ENCODE results near the gene ATP2B2.

ATP2B2 gene

GRCh38 chr3:10447110-10447509, 58.3 kb downstream of the ATP2B2 start:
- DNase-seq = no peak

- DNase-seq = peak; percentile 16
Measured at GRCh38 chr3:10445561-10446175, 59.7 kb downstream of the ATP2B2 start.

GRCh38 chr3:10444511-10444910, 60.9 kb downstream of the ATP2B2 start:
- no peak for DNase-seq

DNA sequence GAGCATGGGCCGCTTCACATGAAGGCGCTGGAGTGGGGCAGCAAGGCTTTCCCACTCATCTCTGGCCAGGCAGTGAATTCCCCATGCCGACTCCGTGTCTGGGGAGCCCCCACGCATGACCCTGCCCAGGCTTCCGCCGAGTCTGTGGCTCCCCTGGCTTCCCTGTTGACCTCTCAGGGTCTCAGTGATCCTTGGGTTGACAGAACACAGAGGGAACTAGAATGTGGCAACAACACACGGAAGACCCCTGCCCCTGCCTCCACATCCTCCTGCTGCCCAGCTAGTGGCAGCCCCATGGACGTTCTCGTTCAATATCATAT, 61.3 kb downstream of the ATP2B2 start:
- DNase-seq = no peak

- no peak for DNase-seq
Measured at GRCh38 chr3:10443272-10444109, 61.9 kb downstream of the ATP2B2 start.

- DNase-seq = peak; percentile 79
Measured at GRCh38 chr3:10442151-10442795, 63.1 kb downstream of the ATP2B2 start.

DNA sequence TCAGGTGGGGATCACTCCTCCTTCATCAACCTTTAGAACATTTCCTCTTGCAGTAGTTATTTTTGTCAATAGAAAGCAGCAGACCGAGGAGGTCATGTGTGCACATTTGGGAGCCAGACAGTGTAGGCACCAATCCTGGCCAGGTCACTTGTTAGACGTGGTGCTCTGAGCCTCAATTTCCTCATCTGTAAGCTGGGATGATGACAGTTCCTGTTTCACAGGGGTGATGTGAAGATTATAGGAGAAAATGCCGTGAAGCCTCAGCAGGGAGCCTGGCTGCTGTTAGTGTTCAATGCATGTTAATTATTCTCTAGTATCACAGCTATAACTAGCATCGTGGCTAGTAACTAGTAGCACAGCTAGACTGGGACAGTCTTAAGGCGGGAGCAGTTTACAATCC, 64.7 kb downstream of the ATP2B2 start:
- no peak for DNase-seq

DNA sequence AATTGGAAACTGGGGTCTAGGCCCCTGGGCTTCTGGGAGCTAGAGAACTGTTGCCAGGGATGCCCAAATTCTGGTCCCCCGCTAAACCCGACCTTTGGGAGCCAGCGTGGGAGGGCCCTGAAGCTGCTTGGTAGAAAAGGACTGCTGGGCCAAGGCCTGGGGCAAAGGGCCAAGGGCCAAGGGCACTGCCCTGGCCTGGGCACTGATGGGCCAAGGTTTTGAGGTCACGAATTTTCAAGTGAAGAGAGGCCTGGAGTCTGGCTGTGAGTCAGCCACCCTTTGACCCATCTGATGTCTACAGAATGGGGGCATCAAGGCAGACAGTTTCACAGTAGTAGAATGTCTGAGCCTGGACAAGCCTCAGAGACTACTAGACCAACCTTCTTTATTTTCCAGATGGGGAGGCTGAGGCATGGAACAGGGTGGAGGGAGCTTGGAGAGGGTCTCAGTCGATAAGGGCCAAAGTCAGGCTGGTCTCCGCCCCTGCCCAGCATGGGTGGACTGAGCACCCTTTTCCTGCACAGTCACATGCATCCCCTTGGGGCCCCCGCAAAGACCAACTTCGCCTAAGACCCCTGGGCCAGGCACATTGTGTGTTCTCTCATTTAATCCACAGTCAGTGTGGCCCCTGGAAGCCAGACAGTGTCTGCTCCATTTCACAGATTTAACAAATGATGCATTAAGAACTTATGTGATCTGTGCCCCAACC, 66.3 kb downstream of the ATP2B2 start:
- DNase-seq = no peak

DNA sequence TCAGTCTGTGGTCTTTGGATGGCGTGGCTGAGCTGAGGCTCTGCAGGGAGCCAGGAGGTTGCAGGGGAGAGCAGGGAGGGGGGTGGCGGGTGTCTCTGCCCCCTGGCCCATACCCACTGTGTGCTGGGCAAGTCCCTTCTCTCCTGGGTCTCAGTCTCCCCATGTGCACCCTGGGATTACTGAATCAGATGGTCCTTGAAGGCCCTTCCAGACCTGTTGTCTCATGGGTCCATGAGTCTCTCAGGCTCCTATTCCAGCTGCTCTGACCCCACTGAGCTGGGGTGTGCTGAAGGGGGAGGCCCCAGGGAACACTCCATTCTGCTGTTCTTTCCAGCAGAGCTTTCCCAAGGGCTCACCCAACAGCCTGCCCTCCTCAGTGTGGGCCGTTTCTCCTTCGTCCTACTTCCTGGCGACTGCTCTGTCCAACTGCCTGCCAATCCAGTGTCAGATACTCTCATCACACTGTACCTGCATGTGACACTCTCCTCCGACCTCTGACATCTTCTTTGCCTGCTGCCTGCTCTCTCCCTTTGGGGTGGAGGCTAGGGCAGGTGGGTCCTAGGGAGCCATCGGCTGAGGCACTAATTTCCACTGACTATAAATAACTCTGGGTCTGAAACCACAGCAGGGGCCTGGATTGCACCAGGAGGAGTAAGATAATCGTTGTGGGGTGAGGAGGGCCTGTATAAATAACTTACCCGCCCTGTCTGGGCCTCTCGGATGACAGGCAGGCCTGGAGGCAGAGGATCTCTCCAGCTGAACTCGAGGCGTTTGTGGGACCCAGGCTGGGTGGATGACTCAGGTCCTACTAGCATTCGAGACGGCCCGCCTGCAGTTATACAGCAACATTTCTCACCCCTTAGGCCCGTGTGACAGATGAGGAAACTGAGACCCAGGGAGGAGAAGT, 67.1 kb downstream of the ATP2B2 start:
- DNase-seq = peak; percentile 87

- peak; percentile 69 for DNase-seq
Measured at GRCh38 chr3:10437272-10437994, 68.0 kb downstream of the ATP2B2 start.

- DNase-seq = no peak
Measured at GRCh38 chr3:10435850-10436249, 69.5 kb downstream of the ATP2B2 start.

GRCh38 chr3:10434938-10435336, 70.4 kb downstream of the ATP2B2 start:
- DNase-seq = no peak

- DNase-seq = no peak
Measured at GRCh38 chr3:10434144-10434937, 71.0 kb downstream of the ATP2B2 start.

DNA sequence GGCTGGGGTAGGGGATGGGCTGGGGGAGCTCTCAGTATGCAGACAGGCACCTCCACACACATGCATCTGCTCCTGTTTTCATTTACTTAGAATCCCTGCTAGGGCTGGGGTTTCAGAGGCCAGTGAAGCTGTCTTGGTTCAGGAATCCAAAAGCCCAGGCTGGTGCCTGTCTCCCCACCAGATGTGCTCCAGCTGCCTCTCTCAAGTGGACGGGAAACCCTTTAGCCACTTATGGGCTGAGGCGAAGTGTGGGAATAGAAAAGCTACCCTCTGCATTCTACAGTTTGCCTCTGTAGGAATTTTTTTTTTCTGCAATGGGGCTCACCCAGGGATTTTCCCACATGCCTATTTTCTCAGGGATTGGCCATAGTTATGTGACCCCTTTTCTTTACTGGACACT, 72.5 kb downstream of the ATP2B2 start:
- no peak for DNase-seq

- DNase-seq = no peak
Measured at GRCh38 chr3:10432156-10432845, 73.1 kb downstream of the ATP2B2 start.

GRCh38 chr3:10430805-10431204, 74.6 kb downstream of the ATP2B2 start:
- no peak for DNase-seq

DNA sequence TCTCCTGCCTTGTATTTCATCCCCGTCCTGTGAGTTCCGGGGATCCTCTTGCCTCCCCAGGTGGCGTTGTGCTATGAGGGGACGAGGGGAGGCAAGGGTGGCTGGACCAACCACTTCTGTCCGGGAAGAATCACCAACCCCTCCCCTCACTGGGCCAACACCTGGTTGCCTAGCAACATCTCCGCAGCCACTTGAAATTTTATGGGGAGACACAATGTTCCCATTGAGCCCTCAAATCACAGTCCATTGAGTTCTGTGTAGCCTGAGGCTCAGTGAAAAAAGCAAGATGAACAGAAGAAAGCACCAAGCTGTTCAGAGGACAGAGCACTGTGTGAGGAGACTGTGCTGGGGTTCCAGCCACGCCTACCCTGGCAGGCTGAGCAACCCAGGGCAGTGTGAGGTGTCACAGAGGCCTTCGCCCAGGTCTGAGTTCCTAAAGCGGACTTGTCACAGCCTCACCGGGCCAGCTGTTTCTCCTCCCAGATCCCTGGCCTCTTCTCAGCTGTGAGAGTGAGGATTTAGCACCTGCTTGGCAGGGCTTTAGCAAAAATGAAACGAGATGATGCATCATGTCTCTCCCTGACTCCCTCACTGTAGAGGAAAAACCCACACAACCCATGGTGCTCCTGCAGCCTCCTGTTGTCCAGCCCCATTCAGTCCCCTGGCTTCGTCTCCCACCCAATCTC, 76.8 kb downstream of the ATP2B2 start:
- DNase-seq = no peak

DNA sequence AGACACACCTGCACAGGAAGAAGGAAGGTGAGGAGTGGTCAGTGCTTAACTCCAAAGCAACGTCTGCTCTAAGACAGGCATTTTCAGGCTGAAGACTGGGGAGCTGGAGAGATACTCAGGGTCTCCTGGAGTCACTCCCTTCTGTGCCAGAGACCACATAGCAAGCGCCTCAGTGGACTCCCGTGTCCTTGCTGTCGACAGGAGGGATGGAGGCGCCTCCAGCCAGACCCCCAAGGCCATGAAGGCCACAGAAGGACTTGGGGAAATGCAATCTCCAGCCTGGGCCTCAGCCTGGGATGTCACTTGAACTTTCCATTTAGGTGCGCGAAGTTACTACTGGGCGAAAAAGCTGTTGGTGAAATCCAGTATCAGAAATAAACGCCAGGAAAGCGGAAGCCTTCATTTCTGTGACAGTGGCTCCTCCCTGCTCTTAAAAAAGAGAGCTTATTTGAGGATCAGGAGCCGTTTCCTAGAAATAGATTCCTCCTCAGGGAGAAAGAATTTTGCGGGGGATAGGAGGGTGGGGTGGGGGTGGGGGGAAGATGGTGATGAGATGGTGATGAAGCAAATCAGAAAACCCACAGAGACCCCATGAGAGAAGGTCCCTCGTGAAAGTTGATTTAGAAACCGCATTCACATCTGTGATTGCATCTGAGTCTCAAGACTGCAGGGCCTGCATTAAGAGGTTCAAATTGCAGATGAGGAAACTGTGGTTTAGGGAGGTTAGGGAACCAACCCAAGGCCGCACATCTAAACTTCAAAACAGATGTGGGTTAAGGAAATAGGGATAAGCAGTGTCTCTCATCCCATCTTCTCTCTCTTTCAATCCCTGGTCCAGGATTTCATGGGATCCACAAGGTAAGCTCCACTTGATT, 78.8 kb downstream of the ATP2B2 start:
- DNase-seq = peak; percentile 62

All from fibroblast of skin of right quadriceps (primary cell).